Fibroblast of skin of abdomen (primary cell): ENCODE results near the gene KLK14.

Experiments
- DNase-seq: peaks from one replicate; pipeline ENCODE4 v3.0.0-alpha.2; 2013

Gene KLK14

DNA sequence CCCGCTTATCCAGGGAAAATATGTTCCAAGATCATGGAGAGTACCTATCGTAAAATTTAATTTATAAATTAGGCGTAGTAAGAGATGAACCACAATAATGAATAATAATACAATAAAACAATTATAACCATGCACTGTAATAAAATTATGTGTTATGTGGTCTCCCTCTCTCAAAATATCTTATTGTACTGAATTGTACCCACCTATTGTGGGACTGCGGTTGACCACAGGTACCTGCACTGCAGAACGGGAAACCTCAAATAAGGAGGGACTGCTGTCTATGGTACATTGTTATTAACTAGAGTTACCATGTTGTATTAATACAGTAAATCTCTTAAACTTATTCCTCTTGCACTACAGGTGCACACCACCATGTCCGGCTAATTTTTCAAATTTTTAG, 42.5 kb downstream of the KLK14 start:
- DNase-seq = no peak

DNA sequence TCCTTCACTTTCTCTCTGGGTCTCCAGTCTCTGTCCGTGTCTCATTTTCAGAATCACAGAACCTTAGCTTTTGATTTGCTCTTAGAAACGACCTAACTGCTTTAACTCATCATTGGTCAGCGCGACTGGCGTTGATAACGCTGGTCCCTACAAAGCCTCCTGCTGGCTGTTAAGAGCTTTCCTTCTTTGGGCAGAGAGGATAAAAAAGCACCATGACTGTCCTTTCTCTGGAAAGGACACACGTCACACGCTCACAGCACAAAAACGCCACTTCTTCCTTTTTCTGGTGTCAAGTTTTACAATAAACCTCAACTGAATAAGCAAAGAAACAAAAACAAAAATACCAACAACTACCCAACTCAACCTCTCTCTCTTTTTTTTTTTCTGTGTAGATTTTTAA, 46.2 kb downstream of the KLK14 start:
- no peak for DNase-seq

DNA sequence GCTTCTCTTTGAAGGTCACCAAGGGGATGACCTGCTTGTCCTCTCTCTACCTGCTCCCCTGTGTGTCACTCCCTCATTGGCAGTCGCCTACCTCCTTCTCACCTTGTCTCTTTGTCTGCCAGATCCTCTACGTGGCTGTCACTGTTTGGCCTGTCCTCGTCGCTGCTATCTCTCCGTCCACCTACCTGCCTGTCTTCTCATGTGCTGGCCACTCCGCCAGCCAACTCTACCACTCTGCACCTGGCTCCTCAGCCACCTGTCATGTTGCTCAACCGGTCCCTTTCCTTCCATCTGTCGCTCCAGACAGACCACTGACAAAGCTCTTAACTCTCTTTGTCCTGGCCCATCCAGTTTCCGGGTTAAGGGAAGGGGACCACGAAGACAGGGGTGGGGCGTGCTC, 48.0 kb downstream of the KLK14 start, which contains the start of gene KLK12:
Gene KLK12 (minus strand): TSS at position 299 of the 400 bp plus-strand sequence. CDS start 381 bp downstream, outside the sequence.
- no peak for DNase-seq

GRCh38 chr19:51031880-51032225, 50.8 kb downstream of the KLK14 start:
- no peak for DNase-seq

- DNase-seq = no peak
Measured at GRCh38 chr19:51031220-51031879, 51.3 kb downstream of the KLK14 start.

DNA sequence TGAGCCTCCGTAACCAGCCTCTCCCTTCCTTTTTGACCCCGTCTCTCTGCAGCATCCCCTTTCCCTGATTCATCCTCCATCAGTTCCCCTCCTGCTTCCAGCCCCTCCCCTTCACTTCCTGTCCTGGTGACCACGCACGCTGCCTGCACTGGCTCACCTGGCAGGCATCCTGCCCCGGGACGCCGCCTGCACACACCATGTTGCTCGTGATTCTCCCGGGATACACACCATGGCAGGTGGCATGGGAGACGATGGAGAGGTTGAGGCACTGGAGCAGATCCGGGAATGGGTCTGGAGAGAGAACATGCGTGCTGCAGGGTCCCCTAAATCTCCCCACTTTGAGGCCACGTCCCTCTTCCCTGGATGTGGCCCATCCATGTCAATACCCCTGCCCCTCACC, 52.1 kb downstream of the KLK14 start:
- no peak for DNase-seq

DNA sequence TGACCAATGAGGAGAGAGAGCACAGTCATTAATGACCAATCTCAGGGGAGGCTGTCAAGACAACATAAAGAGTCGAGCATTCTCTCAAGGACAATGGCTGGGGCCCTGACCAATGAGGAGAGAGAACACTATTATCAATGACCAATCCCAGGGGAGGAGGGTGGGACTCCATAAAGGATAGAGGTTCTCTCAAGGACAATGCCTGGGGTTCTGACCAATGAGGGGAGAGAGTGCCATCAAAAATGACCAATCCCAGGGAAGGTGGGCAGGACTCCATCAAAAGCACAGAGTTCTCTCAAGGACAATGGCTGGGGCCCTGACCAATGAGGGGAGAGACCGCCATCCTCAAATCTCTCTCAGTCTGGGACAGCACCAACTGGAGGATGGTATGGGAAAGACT, 53.0 kb downstream of the KLK14 start:
- DNase-seq = no peak
